HG03354 (cell line): ENCODE measurements around the gene MEGF6.

ENCODE experiments used
- ATAC-seq: cut with Tn5 transposase; IDR thresholded peaks from one replicate; pipeline ENCODE4 v1.9.1; 2021; ENCODE audit warnings: mild to moderate bottlenecking; ENCODE audit not compliant: unreplicated experiment, poor library complexity, severe bottlenecking

Gene MEGF6

DNA sequence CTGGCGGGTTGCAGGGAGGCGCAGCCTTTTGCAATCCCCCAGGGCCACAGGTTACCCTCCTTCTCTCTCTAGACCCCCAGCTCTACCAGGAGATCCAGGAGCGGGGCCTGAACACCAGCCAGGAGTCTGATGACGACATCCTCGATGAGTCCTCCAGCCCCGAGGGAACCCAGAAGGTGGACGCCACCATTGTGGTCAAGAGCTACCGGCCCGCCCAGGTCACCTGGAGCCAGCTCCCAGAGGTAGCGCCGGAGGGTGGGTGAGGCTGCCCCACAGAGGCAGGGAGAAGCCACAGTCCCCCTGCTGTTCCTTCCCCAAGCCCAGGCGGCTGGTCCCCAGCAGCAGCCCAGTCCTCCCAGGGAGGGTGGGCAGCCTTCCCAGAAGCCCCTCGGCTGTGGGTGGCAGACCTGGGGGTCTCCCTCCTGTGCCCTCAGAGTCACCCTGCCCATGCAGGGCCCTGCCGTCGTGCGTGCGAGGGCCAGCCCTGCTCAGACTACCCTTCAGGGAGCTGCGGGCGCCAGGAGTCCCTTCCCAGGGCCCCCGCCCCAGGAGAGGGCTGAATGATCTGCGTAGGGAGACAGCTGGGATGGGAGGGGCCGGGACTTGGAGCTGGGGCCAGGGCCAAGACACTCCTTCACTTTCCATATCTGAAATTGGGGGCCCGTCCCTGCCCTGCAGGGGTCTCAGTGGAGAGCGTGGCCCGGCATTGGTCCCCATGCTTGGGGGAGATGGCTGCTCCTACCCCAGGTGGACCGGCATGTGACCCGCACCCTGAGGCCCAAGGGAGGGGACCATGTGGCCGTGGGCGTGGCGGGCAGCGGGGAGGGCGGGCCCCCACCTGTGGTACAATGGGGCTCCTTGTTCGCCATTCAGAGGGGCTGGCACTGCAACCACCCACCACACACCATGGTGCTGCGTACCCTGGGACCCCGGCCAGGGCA is 143.9 kb downstream of the MEGF6 start:
- ATAC-seq, result no peak

DNA sequence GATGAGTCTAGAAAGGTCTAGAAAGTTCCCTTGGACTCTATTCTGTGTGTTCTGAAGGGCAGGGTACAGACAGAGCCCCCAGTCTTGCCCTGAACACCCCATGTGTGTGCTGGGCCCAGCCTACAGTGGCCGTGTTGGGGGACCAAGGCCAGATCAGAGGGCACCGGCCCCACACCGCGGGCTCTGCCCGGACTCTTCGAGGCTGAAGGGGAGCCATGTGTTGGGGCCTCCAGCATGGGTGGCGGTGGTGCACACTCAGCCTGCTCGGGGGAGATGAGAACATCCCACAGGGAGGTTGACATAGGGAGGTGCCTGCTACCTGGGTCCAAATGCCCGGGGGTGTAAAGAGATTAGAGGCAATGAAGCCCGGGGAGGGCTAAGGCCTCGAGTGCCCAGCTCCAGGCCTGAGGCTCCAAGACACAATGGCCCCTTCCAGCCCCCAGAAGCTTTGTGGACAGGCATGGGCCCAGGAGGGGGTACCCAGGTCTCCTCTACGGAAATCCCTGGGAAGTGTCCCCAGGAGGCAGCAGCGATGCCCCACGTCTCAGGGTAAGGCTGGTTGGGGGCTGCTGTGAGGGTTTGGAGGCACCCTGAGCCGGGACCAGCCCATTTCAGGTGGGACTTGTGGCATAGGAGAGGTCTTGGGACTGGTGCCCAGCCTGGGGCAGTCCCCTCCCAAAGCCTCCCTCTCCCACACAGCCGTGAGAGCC is 144.8 kb downstream of the MEGF6 start:
- no peak for ATAC-seq

DNA sequence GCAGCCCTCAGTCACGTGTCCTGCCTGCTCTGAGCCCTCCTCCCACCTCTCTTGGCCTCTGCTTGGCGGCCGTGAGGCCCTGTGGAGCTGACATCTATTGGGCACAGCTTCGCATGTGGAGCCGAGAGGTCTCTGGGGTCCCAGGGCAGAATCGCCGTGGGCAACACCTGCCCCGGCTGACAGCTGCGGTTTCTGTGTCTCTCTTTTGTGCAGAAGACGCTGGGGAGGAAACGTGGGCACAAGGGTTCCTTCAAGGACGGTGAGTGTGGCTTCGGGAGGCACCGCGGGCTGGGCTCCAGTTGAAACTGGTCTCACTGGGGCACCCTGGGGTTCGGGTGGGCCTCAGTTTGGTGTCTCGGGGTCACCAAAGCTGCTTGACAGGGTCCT is 145.4 kb downstream of the MEGF6 start:
- ATAC-seq, result no peak

DNA sequence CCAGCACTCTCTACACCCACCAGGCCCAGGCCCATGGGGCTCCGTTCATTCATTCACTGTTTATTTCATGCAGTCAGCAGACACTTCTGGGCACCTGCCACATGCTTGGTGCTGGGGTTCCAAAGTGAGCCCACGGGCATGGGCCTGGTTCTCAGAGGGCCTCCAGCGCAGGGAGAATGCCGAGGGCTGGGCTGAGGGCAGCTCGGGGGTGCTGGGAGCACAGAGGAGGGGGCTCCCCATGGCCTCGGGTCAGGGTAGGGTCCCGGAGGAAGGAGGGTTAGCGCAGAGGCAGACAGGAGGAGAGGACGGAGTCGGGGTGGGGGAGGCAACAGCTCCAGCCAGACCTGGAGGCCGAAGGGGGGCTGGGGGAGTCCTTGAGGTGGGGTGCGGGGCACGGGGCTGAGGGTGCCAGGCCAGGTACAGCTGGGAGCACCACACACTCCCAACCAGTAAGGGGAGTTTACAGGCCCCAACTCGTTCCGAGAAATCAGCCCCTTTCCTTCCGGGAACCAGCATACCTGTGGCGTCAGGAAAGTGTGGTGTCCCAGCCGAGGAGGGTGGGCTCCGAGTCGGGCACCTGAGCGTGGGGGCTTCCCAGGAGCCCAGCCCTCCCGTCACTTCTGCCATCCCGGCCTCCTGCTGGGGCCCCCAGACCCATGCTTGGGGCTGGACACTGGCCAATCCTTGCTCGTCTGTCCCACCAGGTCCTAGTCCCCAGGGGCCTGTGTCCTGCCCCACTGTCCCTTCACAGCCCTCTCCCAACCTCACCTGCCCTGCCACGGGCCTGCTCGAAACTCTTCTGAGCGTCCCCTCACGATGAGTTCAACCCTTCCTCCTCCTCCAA is 146.0 kb downstream of the MEGF6 start:
- ATAC-seq, result no peak

DNA sequence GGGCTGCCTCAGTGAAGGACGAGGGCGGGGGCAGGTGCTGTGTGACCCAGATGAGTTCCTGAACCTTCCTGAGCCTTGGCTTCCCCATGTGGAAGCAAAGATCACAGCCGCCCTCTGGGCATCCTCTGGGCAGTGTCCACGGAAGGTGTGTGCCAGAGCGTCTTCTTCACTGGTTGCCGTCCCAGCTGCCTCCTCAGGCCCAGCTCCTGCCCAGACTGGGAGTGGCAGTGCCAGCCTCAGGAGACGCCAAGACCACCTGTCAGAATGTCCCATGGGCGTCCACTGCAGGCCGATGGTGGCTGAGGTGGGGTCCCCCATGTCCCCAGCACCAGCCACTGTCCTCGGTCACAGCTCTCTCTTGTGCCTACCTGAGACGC is 146.7 kb downstream of the MEGF6 start:
- ATAC-seq, result no peak

DNA sequence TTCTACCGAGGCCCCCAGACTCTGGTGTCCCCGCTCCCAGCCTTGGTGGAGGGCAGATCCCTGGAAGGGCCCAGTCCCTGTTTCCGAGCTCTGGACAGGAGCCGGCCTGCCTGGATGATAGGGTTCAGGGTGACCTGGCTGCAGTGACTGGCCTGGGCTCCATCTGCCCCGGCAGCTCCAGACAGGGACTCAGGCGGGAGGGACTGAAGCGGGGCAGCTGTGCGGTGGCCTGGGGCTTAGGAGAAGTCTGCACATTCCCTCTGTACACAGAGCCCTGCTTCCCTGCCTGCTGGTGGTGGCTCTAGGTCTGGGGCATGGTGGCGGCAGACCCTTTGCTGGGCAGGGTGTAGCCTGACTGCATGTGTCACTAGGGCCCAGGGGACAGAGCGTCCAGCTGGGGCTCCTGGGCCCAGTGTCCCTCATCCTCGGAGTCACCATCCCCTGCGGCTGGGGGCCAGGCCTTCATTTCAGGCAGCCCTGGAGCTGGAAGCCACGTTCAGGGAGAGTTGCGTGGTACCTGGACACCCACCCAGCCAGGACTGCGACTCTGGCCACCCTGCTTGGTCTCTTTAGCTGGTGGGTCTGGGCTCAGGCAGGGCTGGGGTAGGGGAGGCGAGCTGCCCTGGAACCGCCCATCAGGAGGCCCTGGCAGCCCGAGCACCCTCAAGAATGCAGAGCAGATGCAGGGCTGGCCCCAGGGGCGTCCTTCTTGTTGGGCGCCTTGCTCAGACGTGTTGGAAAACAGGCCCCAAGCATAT is 147.2 kb downstream of the MEGF6 start:
- no peak for ATAC-seq

DNA sequence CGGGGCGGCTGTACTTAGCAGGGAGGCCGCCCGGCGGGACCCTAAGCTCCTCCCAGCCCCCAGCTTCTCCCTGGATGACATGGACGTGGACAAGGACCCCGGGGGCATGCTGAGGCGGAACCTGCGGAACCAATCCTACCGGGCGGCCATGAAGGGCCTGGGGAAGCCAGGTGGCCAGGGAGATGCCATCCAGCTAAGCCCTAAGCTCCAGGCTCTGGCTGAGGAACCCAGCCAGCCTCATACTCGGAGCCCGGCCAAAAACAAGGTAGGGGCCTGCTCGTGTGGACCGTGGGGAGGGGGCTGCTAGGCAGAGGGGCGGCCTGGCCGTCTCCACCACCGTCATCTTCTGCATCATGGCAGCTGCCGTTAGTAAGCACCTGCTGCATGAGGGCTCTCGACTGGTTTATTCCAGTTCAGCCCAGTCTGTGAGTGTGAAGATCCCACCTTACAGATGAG is 147.9 kb downstream of the MEGF6 start:
- ATAC-seq, result no peak

DNA sequence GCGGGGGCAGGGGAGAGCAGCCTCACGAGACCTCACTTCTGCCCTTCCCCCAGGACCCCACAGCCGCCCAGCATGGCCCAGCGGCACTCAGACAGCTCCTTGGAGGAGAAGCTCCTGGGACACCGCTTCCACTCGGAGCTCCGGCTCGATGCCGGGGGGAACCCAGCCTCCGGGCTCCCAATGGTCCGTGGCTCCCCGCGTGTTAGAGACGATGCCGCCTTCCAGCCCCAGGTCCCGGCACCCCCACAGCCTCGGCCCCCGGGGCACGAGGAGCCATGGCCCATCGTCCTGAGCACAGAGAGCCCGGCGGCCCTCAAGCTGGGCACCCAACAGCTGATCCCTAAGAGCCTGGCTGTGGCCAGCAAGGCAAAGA is 148.3 kb downstream of the MEGF6 start:
- ATAC-seq, result no peak

DNA sequence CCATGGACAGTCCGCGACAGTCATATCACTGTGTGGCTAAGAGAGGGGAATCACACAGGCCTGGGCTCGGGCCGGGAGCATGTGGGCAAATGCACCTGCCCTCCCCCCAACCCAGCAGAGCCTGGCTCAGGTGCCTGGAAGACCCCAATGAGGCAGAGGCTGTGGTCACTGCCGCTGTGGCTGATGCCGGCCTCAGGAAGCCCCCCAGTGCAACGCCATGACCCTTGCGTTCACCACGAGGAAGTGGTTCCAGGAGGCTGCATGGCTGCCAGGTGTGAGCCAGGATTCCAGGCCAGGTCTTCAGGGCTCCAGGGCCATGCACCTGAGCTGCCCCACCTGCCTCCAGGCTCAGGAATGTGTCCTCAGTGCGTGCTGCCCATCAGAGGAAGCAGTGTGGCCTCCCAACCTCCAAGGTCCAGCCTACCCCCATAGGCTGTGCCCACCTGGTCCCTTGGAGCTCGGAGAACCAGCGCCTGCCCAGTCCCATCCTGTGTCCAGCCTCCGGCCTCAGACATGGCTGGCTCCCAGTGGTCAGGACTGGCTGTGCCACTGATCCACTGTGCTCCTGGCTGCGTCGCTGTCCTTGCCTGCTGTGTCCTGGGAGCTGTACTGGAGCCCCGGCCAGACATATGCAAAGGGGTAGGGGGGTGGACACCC is 148.8 kb downstream of the MEGF6 start:
- no peak for ATAC-seq

DNA sequence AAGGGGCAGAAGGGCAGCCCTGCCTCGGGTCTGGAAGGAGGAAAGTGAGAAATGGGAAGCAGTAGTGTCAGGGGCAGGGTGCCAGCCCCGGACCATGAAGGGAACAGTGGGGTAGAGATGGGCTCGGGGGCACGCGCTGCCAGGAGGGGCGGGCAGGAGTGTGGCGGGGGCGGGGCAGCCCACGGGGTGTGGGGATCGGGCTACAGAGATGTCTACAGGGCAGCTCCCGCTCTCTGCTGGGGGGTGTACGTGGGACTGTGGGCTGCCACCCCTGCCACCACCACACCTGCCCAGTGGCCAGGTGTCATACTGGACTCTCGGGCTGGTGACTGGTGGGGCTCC is 149.4 kb downstream of the MEGF6 start:
- ATAC-seq, result no peak

DNA sequence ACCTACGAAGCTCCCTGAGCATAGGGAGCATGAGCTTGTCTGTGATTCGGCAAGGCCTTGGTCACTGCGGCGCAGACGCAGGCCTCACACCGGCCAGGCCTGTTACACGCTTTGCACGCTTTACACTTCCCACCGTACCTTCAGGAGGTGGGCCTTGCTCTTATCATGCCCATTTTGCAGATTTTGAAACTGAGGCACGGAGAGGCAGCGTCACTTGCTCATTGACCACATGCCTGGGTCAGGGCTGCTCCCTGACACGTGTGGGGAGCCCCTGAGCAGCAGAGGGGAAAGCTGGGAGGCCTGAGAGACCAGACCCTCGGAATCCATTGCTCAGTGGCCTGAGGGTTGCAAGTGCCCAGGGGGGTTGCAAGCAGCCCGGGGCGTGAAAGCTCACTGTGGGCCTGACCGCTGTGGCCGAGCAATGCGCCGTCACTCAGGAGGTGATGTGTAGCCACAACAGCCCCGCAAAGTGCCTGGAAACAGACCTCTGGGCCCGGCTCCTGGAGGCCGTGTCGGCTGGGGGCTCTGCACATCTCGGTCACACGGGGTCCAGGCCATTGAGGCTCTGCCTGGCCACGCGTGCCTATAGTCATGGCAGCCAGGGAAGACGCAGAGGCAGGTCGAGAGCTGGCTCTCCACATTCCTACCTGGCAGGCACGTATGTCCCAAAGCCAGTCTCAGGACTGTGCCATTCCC is 149.9 kb downstream of the MEGF6 start:
- ATAC-seq, result no peak

DNA sequence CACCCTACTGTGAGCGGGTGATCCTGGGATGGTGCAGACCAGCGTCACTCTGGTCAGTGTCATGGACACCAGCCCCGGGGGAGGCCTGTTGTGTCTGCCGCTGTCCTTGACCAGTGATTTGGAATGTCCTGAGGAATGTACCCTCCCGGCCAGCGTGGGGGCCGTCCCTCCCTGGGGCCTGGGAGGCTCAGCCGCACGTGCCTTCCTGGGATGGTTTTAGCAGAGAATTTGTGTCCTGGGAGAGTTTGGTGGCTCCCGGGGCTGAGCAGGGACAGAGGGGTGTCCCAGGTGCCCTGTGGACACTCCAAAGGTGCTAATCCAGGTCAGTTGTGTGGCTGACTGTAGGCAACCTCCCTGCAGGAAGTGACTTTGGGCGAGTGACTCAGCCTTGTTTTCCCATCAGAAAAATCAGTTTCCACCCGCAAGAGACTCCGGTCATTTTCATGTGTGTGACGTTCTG is 150.6 kb downstream of the MEGF6 start:
- no peak for ATAC-seq

DNA sequence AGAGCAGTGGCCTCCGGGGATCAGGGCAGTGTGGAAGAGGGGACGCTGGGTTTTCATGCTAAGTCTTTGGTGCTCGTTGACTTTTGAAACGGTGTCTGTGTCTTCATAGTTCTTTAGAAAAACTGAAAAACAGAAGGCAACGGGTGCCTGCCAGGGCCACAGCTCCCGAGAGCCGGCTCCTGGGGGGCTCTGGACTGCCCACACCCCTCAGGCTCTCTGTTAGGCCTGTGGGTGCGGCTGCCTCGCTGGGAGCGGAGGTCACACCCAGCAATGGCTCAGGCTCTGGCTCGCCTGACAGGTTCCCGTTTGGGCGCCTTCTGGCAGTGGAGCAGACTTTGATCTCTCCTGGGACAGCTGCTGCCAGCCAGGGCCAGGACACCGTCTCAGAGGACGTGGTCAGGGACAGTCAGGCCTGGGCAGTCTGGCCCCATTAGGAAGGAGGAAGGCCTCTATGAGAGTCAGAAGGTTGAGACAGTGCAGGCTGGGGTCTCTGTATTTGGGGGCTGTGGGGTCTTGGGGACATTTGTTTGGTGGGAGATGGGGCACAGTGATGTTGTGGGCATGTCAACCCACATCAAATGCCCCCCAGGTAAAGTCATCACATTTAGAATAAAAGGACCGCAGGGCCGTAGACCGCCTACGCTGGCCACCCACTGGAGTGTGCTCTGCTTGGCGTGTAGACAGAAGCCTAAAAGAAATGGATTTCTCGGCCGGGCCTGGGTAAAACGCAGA is 151.2 kb downstream of the MEGF6 start:
- ATAC-seq, result no peak

DNA sequence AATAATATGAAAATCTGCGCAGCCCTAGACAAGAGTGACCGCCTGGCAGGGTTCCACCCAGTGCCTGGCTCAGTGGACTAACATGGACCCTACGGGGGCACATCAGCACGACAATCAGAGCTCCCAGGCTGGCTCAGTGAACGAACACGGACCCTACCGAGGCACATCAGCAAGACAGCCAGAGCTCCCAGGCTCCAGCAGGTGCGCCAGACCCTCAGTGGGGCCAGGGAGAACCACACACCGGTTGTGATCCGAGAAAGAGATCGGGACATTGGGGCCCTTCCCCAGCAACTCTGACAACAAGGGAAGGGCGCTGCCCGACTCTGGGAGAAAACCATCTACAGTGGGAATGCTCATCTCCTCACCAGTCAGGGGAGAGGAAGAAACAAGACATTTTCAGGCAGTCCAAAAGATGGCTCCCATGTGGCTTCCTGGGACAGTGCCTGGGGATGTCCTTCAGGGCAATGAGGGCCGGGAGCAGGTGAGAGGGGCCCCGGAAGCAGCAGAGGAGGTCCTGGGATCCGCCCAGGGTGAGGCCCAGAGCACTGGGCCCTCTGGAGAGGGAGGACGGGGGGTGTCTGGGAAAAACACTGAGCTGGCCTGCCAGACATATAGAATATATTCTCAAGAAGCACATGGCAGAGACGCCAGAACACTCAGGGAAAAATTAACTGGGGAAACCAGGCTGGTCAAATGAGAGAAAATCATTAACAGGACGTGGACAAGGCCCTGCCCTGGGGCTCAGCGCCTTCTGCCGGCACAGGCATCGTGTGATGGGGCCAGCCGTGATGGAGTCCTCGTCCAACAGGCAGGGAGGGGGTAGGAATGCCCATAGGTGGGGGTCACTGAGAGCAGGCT is 152.0 kb downstream of the MEGF6 start:
- no peak for ATAC-seq

DNA sequence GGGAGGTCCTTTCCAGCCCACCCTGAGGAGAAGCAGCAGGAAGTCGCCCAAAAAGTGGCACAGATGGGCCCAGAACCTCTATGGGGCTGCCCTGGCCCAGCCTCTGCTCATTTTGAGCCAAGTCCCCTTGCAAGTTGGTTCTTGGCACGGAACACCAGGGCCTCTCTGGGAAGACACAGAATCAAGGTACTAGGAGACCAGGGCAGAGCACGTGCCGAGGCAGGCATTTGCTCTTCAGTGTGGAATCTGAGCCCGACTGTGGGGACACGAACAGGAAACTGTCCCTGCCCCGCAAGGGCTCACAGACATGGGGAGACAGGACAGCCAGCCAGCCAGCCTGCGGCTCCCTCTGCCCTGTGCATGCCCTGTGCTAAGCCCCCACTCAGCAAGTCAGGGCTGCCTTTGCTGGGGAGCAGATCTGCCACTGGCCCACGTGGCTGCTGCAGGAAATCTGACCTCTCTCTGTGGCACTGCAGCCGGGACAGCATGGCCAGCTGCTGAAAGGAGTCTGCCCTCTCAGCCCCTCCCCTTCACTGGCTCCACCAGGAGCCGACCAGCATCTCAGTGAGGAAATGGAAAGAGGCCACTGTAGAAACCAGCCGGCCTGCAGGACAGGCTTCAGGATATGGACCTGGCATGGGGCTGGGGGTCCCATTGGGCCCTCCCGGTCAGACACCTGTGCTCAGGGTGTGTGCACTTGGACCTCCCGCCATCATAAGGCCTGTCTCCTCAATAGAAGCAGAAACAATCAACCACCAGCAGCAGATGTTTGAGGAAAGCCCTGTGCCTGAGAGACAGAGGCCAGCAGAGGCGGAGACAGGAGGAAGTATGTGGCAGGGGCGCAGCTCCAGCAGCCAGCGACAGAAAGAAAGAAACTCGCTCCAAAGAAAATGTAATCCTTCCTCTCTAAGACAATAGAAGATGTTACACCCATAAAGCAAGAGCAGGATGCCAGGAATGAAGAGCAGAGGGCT is 153.1 kb downstream of the MEGF6 start:
- no peak for ATAC-seq
